GM12875 (cell line): ENCODE results near the gene FRMPD1.

Source experiments
- H3K4me3 ChIP-seq: one replicate; pipeline ENCODE4 v1.5.1; 2011; ENCODE audit warnings: low read depth, low read length, control low read depth
- TF ChIP-seq, protein P1 (sequence below): IDR thresholded peaks from 2 replicates; pipeline ENCODE4 v1.5.1; 2011; ENCODE audit warnings: low read depth, mild to moderate bottlenecking, control low read depth, inconsistent platforms, low read length, moderate library complexity, borderline replicate concordance; ENCODE audit not compliant: insufficient read depth

The FRMPD1 gene

DNA sequence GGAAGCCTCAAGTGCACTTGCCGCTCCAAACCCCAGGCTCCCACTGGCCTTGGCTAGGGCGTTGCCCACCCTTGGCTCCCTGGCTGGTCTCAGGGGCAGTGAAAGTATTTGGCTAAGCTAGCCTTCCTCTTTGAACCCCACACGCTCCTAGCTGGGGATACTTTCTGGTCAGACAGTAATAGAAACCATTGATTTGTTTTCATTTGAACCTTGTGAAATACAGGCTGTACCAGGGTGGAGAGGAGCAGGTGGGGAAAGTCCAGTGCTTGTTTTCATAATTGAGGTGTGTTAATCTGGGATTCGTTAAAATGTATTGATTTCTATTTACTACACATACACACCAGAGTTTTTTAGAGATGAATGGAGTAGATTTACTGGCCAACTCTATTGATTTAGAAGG, 57.0 kb downstream of the FRMPD1 start:
- H3K4me3 ChIP-seq = no peak overlapping the region
- TF ChIP-seq, protein P1, sequence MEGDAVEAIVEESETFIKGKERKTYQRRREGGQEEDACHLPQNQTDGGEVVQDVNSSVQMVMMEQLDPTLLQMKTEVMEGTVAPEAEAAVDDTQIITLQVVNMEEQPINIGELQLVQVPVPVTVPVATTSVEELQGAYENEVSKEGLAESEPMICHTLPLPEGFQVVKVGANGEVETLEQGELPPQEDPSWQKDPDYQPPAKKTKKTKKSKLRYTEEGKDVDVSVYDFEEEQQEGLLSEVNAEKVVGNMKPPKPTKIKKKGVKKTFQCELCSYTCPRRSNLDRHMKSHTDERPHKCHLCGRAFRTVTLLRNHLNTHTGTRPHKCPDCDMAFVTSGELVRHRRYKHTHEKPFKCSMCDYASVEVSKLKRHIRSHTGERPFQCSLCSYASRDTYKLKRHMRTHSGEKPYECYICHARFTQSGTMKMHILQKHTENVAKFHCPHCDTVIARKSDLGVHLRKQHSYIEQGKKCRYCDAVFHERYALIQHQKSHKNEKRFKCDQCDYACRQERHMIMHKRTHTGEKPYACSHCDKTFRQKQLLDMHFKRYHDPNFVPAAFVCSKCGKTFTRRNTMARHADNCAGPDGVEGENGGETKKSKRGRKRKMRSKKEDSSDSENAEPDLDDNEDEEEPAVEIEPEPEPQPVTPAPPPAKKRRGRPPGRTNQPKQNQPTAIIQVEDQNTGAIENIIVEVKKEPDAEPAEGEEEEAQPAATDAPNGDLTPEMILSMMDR = no peak

DNA sequence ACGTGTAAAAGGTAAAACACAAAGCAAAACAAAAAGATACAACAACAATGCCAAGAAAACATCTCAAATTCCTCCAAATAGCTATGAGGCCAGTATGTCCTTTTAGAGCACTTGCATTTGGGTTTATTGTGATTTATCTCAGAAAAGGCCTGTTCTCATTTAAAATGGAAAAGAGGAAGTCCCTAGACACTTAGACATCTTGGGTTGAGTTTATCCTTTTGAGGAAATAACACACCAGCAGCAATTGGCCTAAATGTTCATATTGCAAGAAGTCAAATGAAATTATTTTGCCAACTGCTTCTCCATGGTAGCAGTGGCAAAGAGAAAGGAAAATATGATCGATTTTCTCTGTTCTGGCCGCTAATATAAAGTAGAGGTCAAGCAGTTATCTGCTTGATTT, 59.3 kb downstream of the FRMPD1 start:
- H3K4me3 ChIP-seq = no peak overlapping the region
- TF ChIP-seq, protein P1 = no peak

DNA sequence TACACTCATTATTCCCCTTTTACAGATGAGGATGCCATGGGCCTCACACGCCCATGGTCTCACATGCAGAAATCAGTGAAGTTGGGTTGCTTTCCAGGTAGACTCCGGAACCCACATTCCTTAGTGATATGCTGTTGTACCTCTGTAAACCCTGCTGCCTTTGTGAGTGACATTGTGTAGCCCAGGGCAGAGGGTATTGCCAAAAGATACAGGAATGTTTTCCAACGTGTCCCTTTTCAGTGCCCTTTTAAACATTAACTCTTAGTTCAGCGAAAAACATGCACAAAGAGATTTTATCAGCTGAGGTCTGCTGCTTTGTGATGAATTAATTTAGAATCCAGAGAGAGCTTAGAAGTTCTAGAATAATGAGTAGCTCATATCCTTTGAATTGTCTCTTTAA, 64.5 kb downstream of the FRMPD1 start:
- no peak overlapping the region for H3K4me3 ChIP-seq
- TF ChIP-seq, protein P1 = no peak

DNA sequence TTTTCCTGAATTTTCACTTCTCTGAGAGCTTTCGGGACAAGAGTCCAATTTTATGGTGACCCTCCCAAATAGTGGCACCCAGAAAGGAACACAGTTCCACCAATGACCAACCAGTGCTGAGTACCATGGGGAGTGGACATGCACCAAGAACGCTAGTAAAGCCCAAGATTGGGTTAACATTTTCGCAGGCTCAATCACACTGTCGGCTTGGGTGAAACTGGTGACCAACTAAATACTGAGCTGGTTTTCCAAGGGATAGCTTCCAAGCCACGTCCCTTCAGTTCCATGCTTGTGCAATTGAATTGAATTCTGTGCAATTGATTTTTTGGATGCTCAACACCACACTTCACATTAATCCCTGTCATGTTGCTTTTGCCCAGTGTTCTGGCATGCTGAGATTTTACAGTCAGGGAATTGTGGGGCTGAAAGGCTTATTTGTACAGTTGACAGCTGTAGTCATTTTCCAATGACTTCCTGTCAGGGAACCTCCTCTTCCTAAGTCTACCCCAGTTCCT, 65.3 kb downstream of the FRMPD1 start:
- TF ChIP-seq, protein P1 = no peak
- no peak overlapping the region for H3K4me3 ChIP-seq

DNA sequence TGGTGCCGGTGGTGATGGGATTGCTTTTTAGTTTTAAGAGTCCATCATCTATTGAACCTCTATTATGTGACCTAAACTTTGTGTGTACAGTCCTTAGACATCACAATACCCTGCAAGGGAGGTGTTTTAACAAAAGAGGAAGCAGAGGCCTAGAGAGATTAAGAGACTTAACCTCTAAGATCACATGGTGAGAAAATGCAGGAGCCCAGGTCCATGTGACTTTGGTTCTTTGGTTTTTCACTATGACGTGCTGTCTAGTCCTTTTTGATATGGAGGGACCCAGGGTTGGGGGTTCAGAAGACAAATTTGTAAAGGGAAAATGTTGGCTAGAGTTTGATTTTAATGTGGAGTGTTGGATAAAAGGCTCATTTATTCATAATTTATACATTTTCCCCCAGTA, 68.8 kb downstream of the FRMPD1 start:
- TF ChIP-seq, protein P1 = no peak
- no peak overlapping the region for H3K4me3 ChIP-seq

DNA sequence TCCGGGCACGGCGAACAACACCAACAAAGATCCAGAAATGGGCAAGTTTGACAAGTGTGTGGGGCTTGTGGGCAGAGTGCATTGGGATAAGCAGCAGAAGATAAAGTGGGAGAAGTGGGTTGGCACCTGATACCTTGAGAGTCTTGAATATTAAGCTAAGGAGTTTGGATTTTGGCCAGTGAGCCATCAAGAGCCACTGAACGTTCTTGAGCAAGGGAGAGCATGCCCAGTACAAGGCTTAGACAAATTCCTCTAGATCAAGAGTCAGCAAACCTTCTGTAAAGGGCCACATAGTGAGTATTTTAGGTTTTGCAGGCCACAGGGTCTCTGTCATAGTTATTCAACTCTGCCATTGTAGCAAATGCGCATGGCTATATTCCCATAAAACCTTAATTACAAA, 76.3 kb downstream of the FRMPD1 start:
- TF ChIP-seq, protein P1 = no peak
- H3K4me3 ChIP-seq = no peak overlapping the region

DNA sequence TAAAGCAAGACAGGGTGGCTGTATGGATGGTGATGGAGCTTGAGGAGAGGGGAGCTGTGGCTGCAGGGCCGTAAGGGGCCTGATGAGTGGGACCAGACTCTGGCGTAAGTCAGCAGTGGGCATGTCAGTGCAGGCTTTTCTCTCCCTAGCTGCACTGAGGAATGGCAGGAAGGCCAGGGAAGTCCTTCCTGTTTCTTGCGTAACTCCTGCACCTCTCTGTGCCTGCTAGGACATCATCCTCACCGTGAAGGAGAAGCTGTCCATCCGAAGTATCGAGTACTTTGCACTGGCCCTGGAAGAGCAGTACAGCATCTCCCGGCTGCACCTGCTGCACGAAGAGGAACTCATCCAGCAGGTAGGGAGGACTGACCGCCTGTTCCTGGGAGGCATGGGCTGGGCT, 78.7 kb downstream of the FRMPD1 start:
- H3K4me3 ChIP-seq = no peak overlapping the region
- TF ChIP-seq, protein P1 = no peak
